Subcutaneous adipose tissue (tissue), 4 donors: ENCODE measurements around the gene THUMPD3. TPM values are rescaled to one million over a fixed set of nuclear protein-coding genes. Genes with fewer than 3 reads are reported as not detected.

Experiments used
- CTCF ChIP-seq: fragments of 450-650 bp; IDR thresholded peaks from one replicate; pipeline ENCODE4 v1.5.1; 2016; ENCODE audit warnings: low read depth, mild to moderate bottlenecking, control low read depth, antibody characterized with exemption, moderate library complexity
- total RNA-seq, 4 donors: library from RNA; depleted of rRNA; stranded (reverse); fragments of >200 nt; gene quantifications; one replicate each; pipeline ENCODE4 v1.1.0, GENCODE V29; 2016

THUMPD3 gene
- total RNA-seq, 4 donors from 2014 or later = 20.7 to 53.8 (median 23.4) TPM

- no peak for TF ChIP-seq CTCF
Measured at GRCh38 chr3:9331171-9331570, 31.7 kb upstream of the THUMPD3 start.

- TF ChIP-seq CTCF = no peak
Measured at GRCh38 chr3:9332250-9333030, 30.4 kb upstream of the THUMPD3 start.

- TF ChIP-seq CTCF = no peak
Measured at GRCh38 chr3:9339761-9340471, 22.9 kb upstream of the THUMPD3 start.

- TF ChIP-seq CTCF = no peak
Measured at GRCh38 chr3:9340472-9340902, 22.4 kb upstream of the THUMPD3 start.

- TF ChIP-seq CTCF = no peak
Measured at GRCh38 chr3:9342696-9343095, 20.2 kb upstream of the THUMPD3 start.

GRCh38 chr3:9343115-9343514 lies 19.7 kb upstream of the THUMPD3 start:
- TF ChIP-seq CTCF = no peak

GRCh38 chr3:9345041-9345440 lies 17.8 kb upstream of the THUMPD3 start:
- TF ChIP-seq CTCF = no peak
